Adipocyte (in vitro differentiated cells): ENCODE results near the gene SEMA3B.
"Not testable (repeated sequence)": the region's sequence is repeated elsewhere in the genome, so short reads cannot be mapped to it uniquely, and the experiment has no call there.

Experiments
- DNase-seq: peaks from one replicate; pipeline ENCODE4 v3.0.0-alpha.2; 2015; ENCODE audit warnings: low read depth
- H3K27me3 ChIP-seq: replicated peaks from 2 replicates; pipeline ENCODE4 v1.7.0; 2013; ENCODE audit warnings: mild to moderate bottlenecking, low read length, moderate library complexity; ENCODE audit not compliant: control insufficient read depth, insufficient read depth
- H3K36me3 ChIP-seq: 2 replicates; pipeline ENCODE4 v1.7.0; 2013; ENCODE audit warnings: low read length, mild to moderate bottlenecking, moderate library complexity; ENCODE audit not compliant: control insufficient read depth, insufficient read depth, severe bottlenecking
- H3K4me1 ChIP-seq: 2 replicates; pipeline ENCODE4 v1.7.0; 2013; ENCODE audit warnings: mild to moderate bottlenecking, low read length, moderate library complexity; ENCODE audit not compliant: control insufficient read depth, insufficient read depth
- H3K4me3 ChIP-seq: 2 replicates; pipeline ENCODE4 v1.7.0; 2013; ENCODE audit warnings: mild to moderate bottlenecking, low read length, moderate library complexity
- H3K9ac ChIP-seq: 2 replicates; pipeline ENCODE4 v1.7.0; 2013; ENCODE audit warnings: mild to moderate bottlenecking, low read length, moderate library complexity
- H3K9me3 ChIP-seq: 2 replicates; pipeline ENCODE4 v1.7.0; 2013; ENCODE audit warnings: mild to moderate bottlenecking, low read length, moderate library complexity; ENCODE audit not compliant: control insufficient read depth

SEMA3B gene

DNA sequence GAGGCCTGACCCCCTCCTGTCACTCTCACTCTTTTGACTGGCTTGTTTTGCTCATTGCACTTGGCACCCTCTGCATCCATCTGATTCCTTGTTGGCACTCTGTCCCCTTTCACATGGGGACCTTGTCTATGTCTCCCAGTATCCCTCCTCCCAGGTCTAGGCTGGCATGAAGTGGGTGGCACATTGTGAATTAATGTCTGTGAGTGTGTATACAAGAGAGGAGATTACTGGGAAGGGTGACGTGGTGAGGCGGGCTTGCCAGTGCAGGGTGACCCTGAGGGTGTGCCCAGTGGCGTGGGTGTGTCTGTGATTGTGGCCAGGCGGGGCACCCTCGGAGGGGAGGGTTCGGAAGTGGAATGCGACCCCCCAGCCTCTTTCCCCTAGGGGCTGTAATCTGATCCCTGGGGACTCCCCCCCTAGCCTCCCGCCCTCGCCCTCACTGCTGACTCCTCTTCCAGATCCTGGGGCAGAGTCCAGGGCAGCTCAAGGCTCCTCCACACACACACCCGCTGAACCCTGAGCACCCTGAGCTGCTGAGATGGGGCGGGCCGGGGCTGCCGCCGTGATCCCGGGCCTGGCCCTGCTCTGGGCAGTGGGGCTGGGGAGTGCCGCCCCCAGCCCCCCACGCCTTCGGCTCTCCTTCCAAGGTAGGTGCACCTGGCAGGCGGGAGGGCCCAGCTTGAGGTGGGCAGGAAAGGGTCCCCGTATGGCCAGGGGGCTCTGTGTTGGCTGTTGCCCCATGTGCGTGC lies at the start of gene SEMA3B:
Gene SEMA3B (plus strand): TSS at position 445 of the 749 bp plus-strand sequence. CDS start 94 bp downstream, at position 539.
- H3K36me3 ChIP-seq, result no peaks in the 10 kb centered on the region
- no peak within 1 kb of the TSS for H3K4me3 ChIP-seq
- H3K27me3 ChIP-seq, result peaks cover 3% of the 10 kb centered on the region
- H3K9ac ChIP-seq, result peak within 1 kb of the TSS; percentile 31
- DNase-seq, result peak; percentile 76
- H3K9me3 ChIP-seq, result no peaks in the 10 kb centered on the region
- peaks cover 44% of the 10 kb centered on the region for H3K4me1 ChIP-seq

GRCh38 chr3:50219285-50219684 lies 49.7 kb upstream of the SEMA3B start:
- no peaks in the 10 kb centered on the region for H3K4me1 ChIP-seq
- DNase-seq, result no peak
- peaks cover 19% of the 10 kb centered on the region for H3K27me3 ChIP-seq
- H3K9me3 ChIP-seq, result no peaks in the 10 kb centered on the region
- no peaks in the 10 kb centered on the region for H3K36me3 ChIP-seq
- no peak overlapping the region for H3K9ac ChIP-seq
- no peak overlapping the region for H3K4me3 ChIP-seq

GRCh38 chr3:50220109-50220508 lies 48.8 kb upstream of the SEMA3B start:
- no peaks in the 10 kb centered on the region for H3K4me1 ChIP-seq
- no peaks in the 10 kb centered on the region for H3K36me3 ChIP-seq

DNA sequence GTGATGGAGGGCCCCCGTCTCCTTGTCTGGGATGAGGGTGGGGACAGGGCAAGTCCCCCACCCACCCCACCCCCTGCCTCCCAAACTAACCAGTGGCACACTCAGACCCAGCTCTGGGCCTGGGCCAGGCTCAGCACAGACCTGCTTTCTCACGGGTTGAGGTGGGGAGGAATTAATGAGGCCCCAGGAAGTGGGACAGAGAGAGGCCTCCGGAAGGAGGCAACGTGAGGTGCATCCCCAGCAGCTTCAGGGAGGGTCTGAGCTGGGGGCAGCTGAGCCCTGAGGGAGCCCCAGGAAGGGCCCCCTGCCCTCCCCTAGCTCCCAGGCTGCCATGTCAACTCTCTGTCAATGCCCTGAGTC lies 47.9 kb upstream of the SEMA3B start:
- Histone ChIP-seq H3K9ac (no peak overlapping the region), H3K4me1 (no peaks in the 10 kb centered on the region), H3K27me3 (peaks cover 20% of the 10 kb centered on the region), H3K9me3 (no peaks in the 10 kb centered on the region), H3K36me3 (no peaks in the 10 kb centered on the region), H3K4me3 (no peak overlapping the region)
- no peak for DNase-seq

More at GRCh38 chr3:50220109-50220508, 48.8 kb upstream of the SEMA3B start:
- no peak for DNase-seq
- H3K4me3 ChIP-seq, result no peak overlapping the region
- no peak overlapping the region for H3K9ac ChIP-seq
- no peaks in the 10 kb centered on the region for H3K9me3 ChIP-seq
- peaks cover 19% of the 10 kb centered on the region for H3K27me3 ChIP-seq

- no peak for DNase-seq
Measured at GRCh38 chr3:50221411-50222168, 47.4 kb upstream of the SEMA3B start.

DNA sequence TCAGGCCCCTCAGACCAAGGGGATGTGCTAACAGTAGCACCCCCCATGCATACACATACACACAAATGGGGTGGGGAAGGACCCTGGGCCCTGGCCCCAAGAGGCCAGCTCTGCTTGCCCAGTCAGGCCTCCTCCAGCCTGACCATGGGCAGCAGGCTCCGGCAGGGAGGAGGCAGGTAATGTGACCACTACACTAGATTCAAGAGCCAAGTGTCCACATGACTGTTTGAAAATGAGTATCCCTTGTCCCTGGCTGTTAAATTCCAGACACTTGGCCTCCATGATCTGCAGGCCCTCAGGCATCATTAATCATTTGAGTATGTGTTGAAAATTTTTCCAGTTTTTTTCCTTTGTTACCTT lies 46.8 kb upstream of the SEMA3B start:
- no peak for DNase-seq
- peaks cover 5% of the 10 kb centered on the region for H3K4me1 ChIP-seq
- no peak overlapping the region for H3K4me3 ChIP-seq
- H3K36me3 ChIP-seq, result no peaks in the 10 kb centered on the region
- H3K9ac ChIP-seq, result no peak overlapping the region
- peaks cover 15% of the 10 kb centered on the region for H3K27me3 ChIP-seq
- H3K9me3 ChIP-seq, result no peaks in the 10 kb centered on the region

More at GRCh38 chr3:50221411-50222168, 47.4 kb upstream of the SEMA3B start:
- Histone ChIP-seq H3K4me3 (no peak overlapping the region), H3K27me3 (peaks cover 18% of the 10 kb centered on the region), H3K9me3 (no peaks in the 10 kb centered on the region), H3K4me1 (no peaks in the 10 kb centered on the region), H3K36me3 (no peaks in the 10 kb centered on the region), H3K9ac (no peak overlapping the region)

DNA sequence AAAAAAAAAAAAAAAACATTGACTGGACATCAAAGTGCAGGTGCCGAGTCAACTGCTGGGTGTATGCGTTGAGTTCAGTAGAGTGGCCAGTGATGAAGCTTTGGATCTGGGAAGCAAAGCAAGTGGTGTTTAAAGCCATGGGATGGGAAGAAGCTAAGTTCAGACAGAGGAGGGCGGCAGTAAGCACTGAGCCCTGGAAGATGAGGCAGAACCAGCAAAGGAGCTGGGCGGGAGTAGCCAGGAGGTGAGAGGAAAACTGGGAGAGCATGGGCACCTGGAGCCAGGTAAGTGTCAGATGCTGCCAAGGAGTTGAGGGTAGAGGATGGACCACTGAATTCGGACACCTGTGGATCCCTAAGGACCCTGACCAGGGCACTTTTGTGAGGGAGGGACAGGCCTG lies 44.3 kb upstream of the SEMA3B start:
- Histone ChIP-seq H3K36me3 (no peaks in the 10 kb centered on the region), H3K9ac (no peak overlapping the region), H3K4me3 (no peak overlapping the region), H3K4me1 (peaks cover 10% of the 10 kb centered on the region), H3K27me3 (peaks cover 14% of the 10 kb centered on the region), H3K9me3 (no peaks in the 10 kb centered on the region)
- no peak for DNase-seq

- Histone ChIP-seq H3K36me3 (no peaks in the 10 kb centered on the region), H3K4me1 (peaks cover 10% of the 10 kb centered on the region), H3K9ac (peak overlapping the region; percentile 58), H3K4me3 (peak overlapping the region; percentile 89), H3K9me3 (no peaks in the 10 kb centered on the region), H3K27me3 (peaks cover 14% of the 10 kb centered on the region)
- peak; percentile 70 for DNase-seq
Measured at GRCh38 chr3:50226888-50227389, 42.0 kb upstream of the SEMA3B start.

DNA sequence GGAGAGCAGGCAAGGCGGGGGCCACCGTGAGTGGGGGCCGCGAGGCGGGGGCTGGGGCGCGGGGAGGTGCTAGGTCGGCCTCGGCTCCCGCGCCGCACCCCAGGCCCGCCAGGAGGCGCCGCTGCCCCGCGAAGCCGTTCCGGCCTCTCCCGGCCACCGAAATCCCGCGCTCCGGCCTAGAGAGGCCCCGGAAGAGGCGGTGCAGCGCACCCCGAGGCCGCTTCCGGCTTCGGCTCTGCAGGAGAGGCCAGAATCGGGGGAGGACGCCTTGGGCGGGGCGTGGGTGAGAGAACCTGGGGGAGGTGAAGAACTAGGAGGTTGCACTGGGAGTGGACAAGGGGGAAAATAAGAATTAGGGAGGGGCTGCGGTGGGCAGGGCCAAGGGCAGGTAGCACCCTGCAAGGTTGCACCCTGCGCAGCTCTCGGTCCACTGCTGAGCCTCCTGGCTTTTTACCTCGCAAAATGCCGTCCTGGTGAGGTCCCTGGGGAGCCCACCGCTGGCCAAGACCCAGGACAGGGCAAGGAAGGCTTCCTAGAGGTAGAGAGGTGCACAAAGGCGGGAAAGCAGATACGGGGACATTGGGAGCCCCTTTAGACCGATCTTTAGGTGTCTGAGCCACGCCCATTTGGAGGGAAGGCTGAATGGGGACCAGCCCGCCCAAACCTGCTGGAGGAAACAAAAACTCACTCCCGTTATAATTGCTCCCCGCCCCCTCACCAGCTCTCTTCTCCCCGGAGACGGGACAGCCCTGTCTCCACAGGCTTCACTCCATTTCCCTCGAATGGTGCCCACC lies 41.4 kb upstream of the SEMA3B start:
- Histone ChIP-seq H3K4me3 (peak overlapping the region; percentile 89), H3K9ac (peak overlapping the region; percentile 93)
- DNase-seq, result peak; percentile 97

GRCh38 chr3:50228184-50228763 lies 40.7 kb upstream of the SEMA3B start:
- H3K4me1 ChIP-seq, DNase-seq, H3K36me3 ChIP-seq, H3K9me3 ChIP-seq: not testable (repeated sequence)
- Histone ChIP-seq H3K9ac (peak overlapping the region; percentile 93), H3K4me3 (peak overlapping the region; percentile 89), H3K27me3 (peaks cover 12% of the 10 kb centered on the region)

More for the DNA sequence above, 41.4 kb upstream of the SEMA3B start:
- Histone ChIP-seq H3K36me3 (no peaks in the 10 kb centered on the region), H3K4me1 (peaks cover 10% of the 10 kb centered on the region), H3K9me3 (no peaks in the 10 kb centered on the region), H3K27me3 (peaks cover 14% of the 10 kb centered on the region)
